HepG2 (cell line): Measurements from ENCODE around the gene ITGB3. TPM values are rescaled to one million over a fixed set of nuclear protein-coding genes. Genes with fewer than 3 reads are reported as not detected.

Source experiments
- ATAC-seq: fragments of 200-7000 bp; cut with Tn5 transposase; 3 replicates; pipeline ENCODE4 v1.9.1; 2020; ENCODE audit warnings: mild to moderate bottlenecking, moderate library complexity
- BruUV-seq: library from RNA; stranded (reverse); fragments of 400-500 nt; replicated peaks from 2 replicates; lab custom pipeline; 2021; lab: Mats Ljungman, UMichigan
- CTCF ChIA-PET: fragments of 300-600 bp; formaldehyde crosslinking; extraction: SDS; loops from one replicate; lab custom pipeline; 2021; ENCODE audit warnings: low total read pairs, inconsistent platforms, low intra/inter-chr PET ratio; lab: Yijun Ruan, JAX
- POLR2A ChIA-PET: fragments of 350-600 bp; sonication (Branson Sonifier 250); formaldehyde crosslinking; loops from one replicate; lab custom pipeline; 2020; ENCODE audit warnings: antibody characterized with exemption, inconsistent platforms; lab: Yijun Ruan, JAX
- DNase-seq: peaks from one replicate; pipeline ENCODE4 v3.0.0-alpha.2; 2015; ENCODE audit warnings: low spot score
- FAIRE-seq: peaks from 3 replicates; lab custom pipeline; 2011; peaks lifted over from hg19 to GRCh38; lab: Jason Lieb, UNC
- H2AFZ ChIP-seq: one replicate; pipeline ENCODE4 v1.6.1; 2011; ENCODE audit warnings: low read length, inconsistent platforms
- H3K27ac ChIP-seq: fragments of 300-600 bp; 3 replicates; pipeline ENCODE4 v1.8.0; 2011; ENCODE audit warnings: mixed run types, mild to moderate bottlenecking, mixed read lengths, low read length, inconsistent platforms; ENCODE audit not compliant: insufficient read depth; ENCODE audit errors: extremely low read length
- H3K27me3 ChIP-seq, 2 experiments: fragments of 200-600 bp in 1 of 2; 2 replicates in 1 of 2; 3 replicates in 1 of 2; pipeline versions ENCODE4 v1.6.0 to v1.8.0; 2011; ENCODE audit warnings: low read length in 2 of 2, mild to moderate bottlenecking in 2 of 2, moderate library complexity in 2 of 2, inconsistent platforms in 1 of 2; ENCODE audit not compliant: insufficient read depth in 2 of 2, control insufficient read depth in 1 of 2
- H3K36me3 ChIP-seq, 2 experiments: fragments of 200-600 bp in 1 of 2; replicated peaks in 1 of 2; 2 replicates in 1 of 2; 3 replicates in 1 of 2; pipeline versions ENCODE4 v1.5.1 to v1.8.0; 2011; ENCODE audit warnings: low read length in 2 of 2, inconsistent platforms in 1 of 2; ENCODE audit not compliant: insufficient read depth in 2 of 2, control insufficient read depth in 1 of 2
- H3K4me1 ChIP-seq: 2 replicates; pipeline ENCODE4 v1.5.1; 2012; ENCODE audit warnings: low read length, inconsistent platforms; ENCODE audit not compliant: insufficient read depth
- H3K4me2 ChIP-seq: 2 replicates; pipeline ENCODE4 v1.6.0; 2011; ENCODE audit warnings: low read depth, low read length, inconsistent platforms
- H3K4me3 ChIP-seq, 3 experiments: fragments of 200-600 bp in 1 of 3; sonication (generic), shearing (Covaris generic) in 1 of 3; replicated peaks in 1 of 3; 2 replicates each; pipeline ENCODE4 v1.5.1; 2011 to 2016; ENCODE audit warnings: low read length in 3 of 3, inconsistent platforms in 2 of 3, low read depth in 2 of 3, mild to moderate bottlenecking in 2 of 3, control low read depth in 1 of 3, mixed read lengths in 1 of 3; ENCODE audit not compliant: insufficient read depth in 1 of 3
- H3K79me2 ChIP-seq: one replicate; pipeline ENCODE4 v1.6.1; 2011; ENCODE audit warnings: low read length, inconsistent platforms; ENCODE audit not compliant: insufficient read depth
- H3K9ac ChIP-seq: 2 replicates; pipeline ENCODE4 v1.6.0; 2011; ENCODE audit warnings: mild to moderate bottlenecking, low read depth, low read length, inconsistent platforms; ENCODE audit not compliant: insufficient read depth
- H3K9me3 ChIP-seq: 2 replicates; pipeline ENCODE4 v1.5.1; 2012; ENCODE audit warnings: mild to moderate bottlenecking, low read length
- H4K20me1 ChIP-seq: 2 replicates; pipeline ENCODE4 v1.6.0; 2011; ENCODE audit warnings: inconsistent platforms, mild to moderate bottlenecking, low read length, moderate library complexity; ENCODE audit not compliant: insufficient read depth
- CBX1 ChIP-seq: IDR thresholded peaks from one replicate; pipeline ENCODE4 v1.6.1; 2016; ENCODE audit warnings: antibody characterized with exemption, low read depth
- GABPA ChIP-seq, 2 experiments: IDR thresholded peaks; 2 replicates each; pipeline ENCODE4 v1.6.1; 2011 to 2016; ENCODE audit warnings: low read depth in 2 of 2, low read length in 1 of 2, missing biosample characterization in 1 of 2, missing genetic modification characterization in 1 of 2
- HDAC1 ChIP-seq: sonication (generic); formaldehyde crosslinking; IDR thresholded peaks from 2 replicates; pipeline ENCODE4 v1.5.1; 2020; ENCODE audit warnings: mild to moderate bottlenecking, missing genetic modification reagents
- HNF4A ChIP-seq: sonication (generic); formaldehyde crosslinking; IDR thresholded peaks from 2 replicates; pipeline ENCODE4 v1.4.0; 2020; ENCODE audit warnings: missing genetic modification reagents
- KAT2B ChIP-seq: fragments of 150-350 bp; IDR thresholded peaks from 2 replicates; pipeline ENCODE4 v1.6.1; 2014; ENCODE audit warnings: low read depth, low read length, borderline replicate concordance
- MLLT10 ChIP-seq: sonication (generic); formaldehyde crosslinking; IDR thresholded peaks from 2 replicates; pipeline ENCODE4 v1.4.0; 2020; ENCODE audit warnings: missing genetic modification reagents
- NR2F2 ChIP-seq: IDR thresholded peaks from 2 replicates; pipeline ENCODE4 v1.6.1; 2012; ENCODE audit warnings: low read depth, inconsistent platforms, borderline replicate concordance
- PAWR ChIP-seq: sonication (generic); formaldehyde crosslinking; IDR thresholded peaks from 2 replicates; pipeline ENCODE4 v1.4.0; 2020; ENCODE audit warnings: missing genetic modification reagents, mild to moderate bottlenecking, borderline replicate concordance
- PHF8 ChIP-seq: sonication (generic); formaldehyde crosslinking; IDR thresholded peaks from 2 replicates; pipeline ENCODE4 v1.5.0; 2020; ENCODE audit warnings: missing genetic modification reagents
- PRPF4 ChIP-seq: fragments of 200-400 bp; formaldehyde crosslinking; IDR thresholded peaks from 2 replicates; pipeline ENCODE4 v1.6.1; 2016; ENCODE audit warnings: low read length, low read depth; ENCODE audit not compliant: poor library complexity, severe bottlenecking
- SP2 ChIP-seq: sonication (generic); formaldehyde crosslinking; IDR thresholded peaks from 2 replicates; pipeline ENCODE4 v1.5.1; 2020; ENCODE audit warnings: mild to moderate bottlenecking, missing genetic modification reagents
- TEAD3 ChIP-seq: optimal IDR thresholded peaks from 2 replicates; pipeline ENCODE3; 2016; ENCODE audit warnings: borderline replicate concordance
- WIZ ChIP-seq: sonication (generic); formaldehyde crosslinking; IDR thresholded peaks from 2 replicates; pipeline ENCODE4 v1.5.1; 2020; ENCODE audit warnings: mild to moderate bottlenecking, missing genetic modification reagents
- ZFP41 ChIP-seq: sonication (generic); formaldehyde crosslinking; IDR thresholded peaks from 2 replicates; pipeline ENCODE4 v1.4.0; 2020; ENCODE audit warnings: mild to moderate bottlenecking, missing genetic modification reagents, borderline replicate concordance
- ZMAT3 ChIP-seq: sonication (generic); formaldehyde crosslinking; conservative IDR thresholded peaks from 2 replicates; pipeline ENCODE4 v1.7.0; 2021; ENCODE audit warnings: missing genetic modification reagents
- ZNF616 ChIP-seq: sonication (generic); formaldehyde crosslinking; IDR thresholded peaks from 2 replicates; pipeline ENCODE4 v1.5.0; 2020; ENCODE audit warnings: low read depth, mild to moderate bottlenecking, missing genetic modification reagents
- ZNF720 ChIP-seq: sonication (generic); formaldehyde crosslinking; IDR thresholded peaks from 2 replicates; pipeline ENCODE4 v1.4.0; 2020; ENCODE audit warnings: missing genetic modification reagents
- WGBS: methylation state at CpG from one replicate; pipeline ENCODE4 v1.1.6; 2017; ENCODE audit warnings: low lambda C conversion rate; 5-methylcytosine and 5-hydroxymethylcytosine counted together
- in situ Hi-C: cut with HindIII; loops from 2 replicates; pipeline ENCODE4 v1.10.0; 2017; ENCODE audit warnings: low pct_unique_long_range_greater_than_20kb; ENCODE audit not compliant: extremely low pct_ligation_motif_present
- intact Hi-C: fragments of 100-400 bp; cut with micrococcal nuclease; formaldehyde crosslinking; loops from one replicate; pipeline ENCODE4 v1.10.0; 2022; ENCODE audit not compliant: unreplicated experiment
- polyA plus RNA-seq, 8 experiments: library from polyadenylated mRNA; depleted of rRNA in 3 of 8; stranded (reverse) in 7 of 8; unstranded in 1 of 8; fragments of >200 nt; fragmentation: Illumina TruSeq in 4 of 8; extraction: Trizol in 4 of 8; gene quantifications; 2 replicates each; pipeline versions ENCODE4 v1.2.1 to v1.2.3, GENCODE V29; 2011 to 2016; ENCODE audit warnings: low read depth in 4 of 8, missing spikeins in 1 of 8, mixed read lengths in 1 of 8; ENCODE audit not compliant: insufficient read depth in 1 of 8
- total RNA-seq, 5 experiments: library from RNA; depleted of rRNA; stranded (reverse); fragments of >200 nt; fragmentation: Illumina TruSeq; extraction: Trizol; gene quantifications; 2 replicates each; pipeline ENCODE4 v1.2.3, GENCODE V29; 2016; ENCODE audit warnings: low read depth in 1 of 5
- TF ChIP-seq, protein P1 (sequence below): sonication (generic); formaldehyde crosslinking; IDR thresholded peaks from 2 replicates; pipeline ENCODE4 v1.5.0; 2020; ENCODE audit warnings: mild to moderate bottlenecking, missing genetic modification reagents

The ITGB3 gene
- total and polyA plus RNA-seq, 2 of the 13 experiments (the other 11 are each of a cell fraction or from before 2014, with no cell fraction given), result 0.09 to 0.31 TPM

DNA sequence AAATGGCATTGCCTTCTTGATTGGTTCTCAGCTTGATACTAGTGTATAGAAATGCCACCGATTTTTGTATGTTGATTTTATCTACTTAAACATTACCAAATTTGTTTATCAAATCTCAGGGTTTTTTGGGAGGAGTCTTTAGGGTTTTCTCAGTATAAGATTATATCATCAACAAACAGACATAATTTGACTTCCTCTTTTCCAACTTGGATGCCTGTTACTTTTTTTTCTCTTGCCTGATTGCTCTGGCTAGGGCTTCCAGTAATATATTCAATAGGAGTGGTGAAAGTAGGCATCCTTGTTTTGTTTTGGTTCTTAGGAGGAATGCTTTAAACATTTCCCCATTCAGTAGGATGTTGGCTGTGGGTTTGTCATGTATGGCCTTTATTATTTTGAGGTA lies 99.2 kb downstream of the ITGB3 start:
- POLR2A ChIA-PET, result no interaction called here
- Histone ChIP-seq H2AFZ (no peak overlapping the region), H4K20me1 (no peaks in the 10 kb centered on the region), H3K9me3 (no peaks in the 10 kb centered on the region)
- BruUV-seq, result no TSS peak
- TF ChIP-seq HNF4A (CRISPR knock-in tag), result no peak
- no peak for TF ChIP-seq ZMAT3 (CRISPR knock-in tag)
- no peak for TF ChIP-seq MLLT10 (CRISPR knock-in tag)
- TF ChIP-seq PHF8 (CRISPR knock-in tag), result no peak
- no peak for TF ChIP-seq KAT2B
- no peak for TF ChIP-seq NR2F2
- no peak for TF ChIP-seq ZNF616 (CRISPR knock-in tag)
- TF ChIP-seq HDAC1 (CRISPR knock-in tag), result no peak
- TF ChIP-seq, all 625 proteins: peak for 0
- Histone ChIP-seq H3K79me2 (no peaks in the 10 kb centered on the region), H3K27ac (no peak overlapping the region), H3K4me3 (no peak overlapping the region), H3K4me1 (no peaks in the 10 kb centered on the region), H3K4me2 (no peak overlapping the region), H3K9ac (no peak overlapping the region), H3K36me3 (no peaks in the 10 kb centered on the region), H3K27me3 (no peaks in the 10 kb centered on the region)
- 42% methylated on average over 1 of the region's 1 CpG for WGBS
- CTCF ChIA-PET, result no interaction called here
- FAIRE-seq (no peak), DNase-seq (no peak), ATAC-seq (no peak)
- in situ Hi-C loops, result loop anchor here (25.0 kb wide), 1 partner anchor 259 kb away; no protein-coding TSS in a partner anchor
- intact Hi-C loops, result no loop called here

DNA sequence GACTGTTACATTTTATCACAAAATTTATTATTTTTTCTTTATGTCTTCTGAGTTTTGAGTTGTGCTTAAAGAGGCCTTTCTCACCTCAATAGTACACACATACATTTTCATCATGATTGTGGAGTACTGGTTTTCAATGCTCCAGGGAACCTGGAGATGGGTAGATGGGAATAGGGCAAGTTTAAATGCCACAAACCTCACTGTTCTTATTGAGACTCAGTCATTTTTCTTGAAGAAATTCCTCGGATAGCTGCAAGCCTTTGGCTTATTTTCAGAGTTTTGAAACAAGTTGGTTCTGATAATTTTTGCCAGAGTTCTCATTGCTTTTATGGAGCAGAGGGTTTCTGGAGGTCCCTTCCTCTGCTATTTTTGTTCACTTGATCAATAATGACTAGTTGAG lies 105.0 kb downstream of the ITGB3 start:
- DNase-seq (no peak), FAIRE-seq (no peak), ATAC-seq (no peak)
- Histone ChIP-seq H3K9me3 (peaks cover 15% of the 10 kb centered on the region), H3K79me2 (no peaks in the 10 kb centered on the region), H3K9ac (no peak overlapping the region), H2AFZ (no peak overlapping the region), H3K36me3 (no peaks in the 10 kb centered on the region), H3K4me1 (no peaks in the 10 kb centered on the region), H3K4me2 (no peak overlapping the region), H4K20me1 (no peaks in the 10 kb centered on the region), H3K27ac (no peak overlapping the region), H3K27me3 (no peaks in the 10 kb centered on the region), H3K4me3 (no peak overlapping the region)
- intact Hi-C loops, result no loop called here
- TF ChIP-seq GABPA (IDR thresholded peaks at IDR 0.05; ENCODE audit: low read depth, low read length), result no peak
- TF ChIP-seq GABPA (CRISPR knock-in tag; IDR thresholded peaks at IDR 0.05; ENCODE audit: low read depth), result no peak
- TF ChIP-seq CBX1, result no peak
- TF ChIP-seq SP2 (CRISPR knock-in tag), result no peak
- no peak for TF ChIP-seq KAT2B
- TF ChIP-seq TEAD3 (CRISPR knock-in tag), result no peak
- TF ChIP-seq, protein P1, sequence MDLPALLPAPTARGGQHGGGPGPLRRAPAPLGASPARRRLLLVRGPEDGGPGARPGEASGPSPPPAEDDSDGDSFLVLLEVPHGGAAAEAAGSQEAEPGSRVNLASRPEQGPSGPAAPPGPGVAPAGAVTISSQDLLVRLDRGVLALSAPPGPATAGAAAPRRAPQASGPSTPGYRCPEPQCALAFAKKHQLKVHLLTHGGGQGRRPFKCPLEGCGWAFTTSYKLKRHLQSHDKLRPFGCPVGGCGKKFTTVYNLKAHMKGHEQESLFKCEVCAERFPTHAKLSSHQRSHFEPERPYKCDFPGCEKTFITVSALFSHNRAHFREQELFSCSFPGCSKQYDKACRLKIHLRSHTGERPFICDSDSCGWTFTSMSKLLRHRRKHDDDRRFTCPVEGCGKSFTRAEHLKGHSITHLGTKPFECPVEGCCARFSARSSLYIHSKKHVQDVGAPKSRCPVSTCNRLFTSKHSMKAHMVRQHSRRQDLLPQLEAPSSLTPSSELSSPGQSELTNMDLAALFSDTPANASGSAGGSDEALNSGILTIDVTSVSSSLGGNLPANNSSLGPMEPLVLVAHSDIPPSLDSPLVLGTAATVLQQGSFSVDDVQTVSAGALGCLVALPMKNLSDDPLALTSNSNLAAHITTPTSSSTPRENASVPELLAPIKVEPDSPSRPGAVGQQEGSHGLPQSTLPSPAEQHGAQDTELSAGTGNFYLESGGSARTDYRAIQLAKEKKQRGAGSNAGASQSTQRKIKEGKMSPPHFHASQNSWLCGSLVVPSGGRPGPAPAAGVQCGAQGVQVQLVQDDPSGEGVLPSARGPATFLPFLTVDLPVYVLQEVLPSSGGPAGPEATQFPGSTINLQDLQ (CRISPR knock-in tag), result no peak
- no peak for TF ChIP-seq WIZ
- TF ChIP-seq PAWR (CRISPR knock-in tag), result no peak
- no peak for TF ChIP-seq PRPF4
- TF ChIP-seq ZFP41 (CRISPR knock-in tag), result no peak
- TF ChIP-seq ZNF720 (CRISPR knock-in tag), result no peak
- no TSS peak for BruUV-seq
- ChIA-PET CTCF (no interaction called here), POLR2A (no interaction called here)
- in situ Hi-C loops, result loop anchor here (25.0 kb wide), 1 partner anchor 254 kb away; no protein-coding TSS in a partner anchor
- 77% methylated on average over 1 of the region's 1 CpG for WGBS
